ENCODE measurements around the gene WDFY1. TPM values are rescaled to one million over a fixed set of nuclear protein-coding genes. Genes with fewer than 3 reads are reported as not detected.

Gene WDFY1
- total RNA-seq, 1 experiment from 2014 or later = 123 TPM

DNA sequence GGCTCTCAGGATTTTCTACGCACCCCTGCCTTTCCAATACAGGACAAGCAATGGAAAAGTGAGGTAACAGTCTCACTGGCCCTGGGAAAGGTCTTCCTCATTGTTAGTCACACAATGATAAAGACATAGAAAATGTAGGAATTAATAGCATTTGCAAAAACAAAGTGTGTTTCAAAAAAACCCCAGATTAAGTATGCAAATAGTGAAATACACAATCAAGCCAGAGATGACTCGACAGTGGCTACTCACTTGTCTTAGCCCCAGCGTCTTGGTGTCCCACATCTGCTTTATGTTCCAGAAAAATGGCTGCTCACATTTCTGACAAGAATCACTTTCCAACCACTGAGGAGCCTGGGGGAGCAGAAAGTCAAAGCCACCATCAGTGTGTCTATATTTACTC lies 60.7 kb downstream of the WDFY1 start:
- Histone ChIP-seq H3K4me1 (0 out of 2 replicates have a peak, but pooled peaks cover 6% of the 10 kb centered on the region), H3K9me3 (peaks cover 2% of the 10 kb centered on the region; the same call in 1 of the 2 replicates), H3K27me3 (replicated peaks; ENCODE audit: control insufficient read depth, insufficient read depth, low read length) (no peaks in the 10 kb centered on the region), H3K4me3 (ENCODE audit: low read depth, low read length) (no peak overlapping the region), H3K36me3 (ENCODE audit: control insufficient read depth, insufficient read depth, low read length) (peaks cover 12% of the 10 kb centered on the region)
- ChIA-PET POLR2A (no interaction called here), CTCF (no interaction called here)
- no peaks in the 10 kb centered on the region for H3K27me3 Mint-ChIP-seq (ENCODE audit: insufficient read depth, unreplicated experiment)
- peaks cover 8% of the 10 kb centered on the region for H3K4me1 Mint-ChIP-seq (ENCODE audit: low read depth, unreplicated experiment)
- DNase-seq = no peak
- intact Hi-C loops (cut with micrococcal nuclease; ENCODE audit: unreplicated experiment) = no loop called here
- peaks cover 89% of the 10 kb centered on the region for H3K36me3 Mint-ChIP-seq (ENCODE audit: insufficient read depth, unreplicated experiment)
- H3K4me3 Mint-ChIP-seq (ENCODE audit: unreplicated experiment) = no peak overlapping the region
- no peak for TF ChIP-seq CTCF (IDR thresholded peaks at IDR 0.05; ENCODE audit: insufficient read depth in 1 of 2, low read depth in 1 of 2, low read length in 1 of 2, severe bottlenecking in 1 of 2, unreplicated experiment in 1 of 2)
- no TSS peak for BruUV-seq (replicated peaks)
- H3K9me3 Mint-ChIP-seq (ENCODE audit: unreplicated experiment) = no peaks in the 10 kb centered on the region
- H3K27ac Mint-ChIP-seq (ENCODE audit: unreplicated experiment) = no peak overlapping the region

GRCh38 chr2:223882715-223883114 lies 62.4 kb downstream of the WDFY1 start:
- H3K27me3 Mint-ChIP-seq (ENCODE audit: insufficient read depth, unreplicated experiment) = no peaks in the 10 kb centered on the region
- POLR2A ChIA-PET = no interaction called here

DNA sequence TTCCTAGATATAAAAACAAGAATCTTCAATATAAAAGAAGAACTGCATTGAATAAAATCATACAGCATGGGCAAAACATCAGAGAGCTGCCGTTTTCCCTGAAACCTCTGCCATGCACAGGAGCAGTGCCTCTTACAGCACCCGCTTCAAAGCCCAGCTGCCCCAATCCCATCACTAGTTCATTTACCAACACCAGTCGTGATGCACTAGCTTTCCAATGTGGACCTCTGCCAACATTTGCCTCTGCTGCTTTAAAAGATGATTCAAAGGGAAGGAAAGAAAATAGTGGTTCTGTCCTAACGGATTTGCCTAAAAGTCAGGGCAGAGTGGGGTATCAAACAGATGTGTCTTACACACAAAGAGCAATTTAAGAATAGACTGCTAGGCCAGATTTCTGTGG lies 64.3 kb downstream of the WDFY1 start:
- H3K27ac Mint-ChIP-seq (ENCODE audit: unreplicated experiment) = no peak overlapping the region
- H3K36me3 Mint-ChIP-seq (ENCODE audit: insufficient read depth, unreplicated experiment) = peaks cover 96% of the 10 kb centered on the region
- no peak for TF ChIP-seq CTCF (IDR thresholded peaks at IDR 0.05; ENCODE audit: insufficient read depth in 1 of 2, low read depth in 1 of 2, low read length in 1 of 2, severe bottlenecking in 1 of 2, unreplicated experiment in 1 of 2)
- CTCF ChIA-PET = no interaction called here
- no peaks in the 10 kb centered on the region for H3K27me3 Mint-ChIP-seq (ENCODE audit: insufficient read depth, unreplicated experiment)
- no peak for DNase-seq
- H3K9me3 Mint-ChIP-seq (ENCODE audit: unreplicated experiment) = no peaks in the 10 kb centered on the region
- H3K4me3 Mint-ChIP-seq (ENCODE audit: unreplicated experiment) = no peak overlapping the region
- Histone ChIP-seq H3K9me3 (no peaks in the 10 kb centered on the region), H3K27me3 (replicated peaks; ENCODE audit: control insufficient read depth, insufficient read depth, low read length) (no peaks in the 10 kb centered on the region), H3K36me3 (ENCODE audit: control insufficient read depth, insufficient read depth, low read length) (peaks cover 12% of the 10 kb centered on the region), H3K4me3 (ENCODE audit: low read depth, low read length) (no peak overlapping the region), H3K4me1 (no peaks in the 10 kb centered on the region)
- H3K4me1 Mint-ChIP-seq (ENCODE audit: low read depth, unreplicated experiment) = peaks cover 5% of the 10 kb centered on the region
- BruUV-seq (replicated peaks) = no TSS peak
- POLR2A ChIA-PET = no interaction called here
- intact Hi-C loops (cut with micrococcal nuclease; ENCODE audit: unreplicated experiment) = no loop called here

More at GRCh38 chr2:223882715-223883114, 62.4 kb downstream of the WDFY1 start:
- BruUV-seq (replicated peaks) = no TSS peak
- H3K9me3 Mint-ChIP-seq (ENCODE audit: unreplicated experiment) = no peaks in the 10 kb centered on the region
- no peak for DNase-seq
- peaks cover 13% of the 10 kb centered on the region for H3K4me1 Mint-ChIP-seq (ENCODE audit: low read depth, unreplicated experiment)
- intact Hi-C loops (cut with micrococcal nuclease; ENCODE audit: unreplicated experiment) = no loop called here
- H3K4me1 ChIP-seq = 0 out of 2 replicates have a peak, but pooled peaks cover 1% of the 10 kb centered on the region
- H3K36me3 Mint-ChIP-seq (ENCODE audit: insufficient read depth, unreplicated experiment) = peaks cover 92% of the 10 kb centered on the region
- no peaks in the 10 kb centered on the region for H3K27me3 ChIP-seq (replicated peaks; ENCODE audit: control insufficient read depth, insufficient read depth, low read length)
- no peaks in the 10 kb centered on the region for H3K9me3 ChIP-seq
- no peak overlapping the region for H3K4me3 ChIP-seq (ENCODE audit: low read depth, low read length)
- H3K27ac Mint-ChIP-seq (ENCODE audit: unreplicated experiment) = no peak overlapping the region
- H3K4me3 Mint-ChIP-seq (ENCODE audit: unreplicated experiment) = no peak overlapping the region
- peaks cover 12% of the 10 kb centered on the region for H3K36me3 ChIP-seq (ENCODE audit: control insufficient read depth, insufficient read depth, low read length)
- TF ChIP-seq CTCF (IDR thresholded peaks at IDR 0.05; ENCODE audit: insufficient read depth in 1 of 2, low read depth in 1 of 2, low read length in 1 of 2, severe bottlenecking in 1 of 2, unreplicated experiment in 1 of 2) = no peak
- CTCF ChIA-PET = no interaction called here

All from Caco-2 (cell line).